C1 segment of cervical spinal cord (tissue), 14 donors: ENCODE results near the gene PRDM11.

Experiments used
- DNase-seq, 14 donors: peaks; one replicate each; lab custom pipeline; 2025; lab: John Stamatoyannopoulos, UW

Gene PRDM11

DNA sequence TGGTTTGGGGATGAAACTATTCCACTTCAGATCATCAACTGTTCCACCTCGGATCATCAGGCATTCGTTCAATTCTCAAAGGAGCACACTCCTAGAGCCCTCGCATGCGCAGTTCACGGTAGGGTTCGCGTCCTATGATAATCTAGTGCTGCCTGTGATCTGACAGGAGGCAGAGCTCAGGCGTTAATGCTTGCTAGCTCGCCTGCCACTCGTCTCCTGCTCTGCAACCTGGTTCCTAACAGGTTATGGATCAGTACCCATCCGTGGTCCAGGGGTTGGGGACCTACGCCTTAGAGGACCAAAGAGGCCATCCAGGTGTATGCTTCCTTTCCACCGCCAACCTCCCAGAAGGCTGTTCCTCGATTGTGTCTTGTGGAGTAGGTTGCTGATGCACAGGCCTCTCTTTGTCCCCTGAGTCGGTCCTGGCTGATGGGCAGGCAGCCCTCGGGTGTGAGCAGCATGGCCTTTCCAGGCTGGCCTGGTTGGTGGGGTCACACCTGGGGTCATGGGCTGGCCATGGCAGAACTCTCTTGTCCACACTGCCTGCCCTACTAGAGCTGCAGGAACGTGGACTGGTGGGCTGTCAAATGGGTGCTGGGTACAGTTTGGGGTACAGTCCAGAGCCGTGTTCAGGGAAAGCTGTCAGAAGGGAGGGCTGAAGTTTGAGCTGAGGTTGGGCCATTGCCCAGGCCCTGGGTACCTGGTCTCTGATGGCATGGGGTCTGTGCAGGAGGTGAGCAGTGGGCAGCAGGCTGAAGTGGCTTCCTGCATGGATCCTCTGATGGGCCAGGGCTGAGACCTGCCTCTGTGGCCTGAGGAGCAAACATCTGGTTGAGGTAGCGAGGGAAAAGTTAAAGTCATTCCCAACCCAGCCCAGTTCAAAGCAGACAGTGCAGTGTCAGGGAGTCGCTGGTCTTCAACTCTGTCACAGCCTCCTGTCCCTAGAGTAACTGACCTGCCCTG lies 11.1 kb downstream of the PRDM11 start:
- no peak for DNase-seq

DNA sequence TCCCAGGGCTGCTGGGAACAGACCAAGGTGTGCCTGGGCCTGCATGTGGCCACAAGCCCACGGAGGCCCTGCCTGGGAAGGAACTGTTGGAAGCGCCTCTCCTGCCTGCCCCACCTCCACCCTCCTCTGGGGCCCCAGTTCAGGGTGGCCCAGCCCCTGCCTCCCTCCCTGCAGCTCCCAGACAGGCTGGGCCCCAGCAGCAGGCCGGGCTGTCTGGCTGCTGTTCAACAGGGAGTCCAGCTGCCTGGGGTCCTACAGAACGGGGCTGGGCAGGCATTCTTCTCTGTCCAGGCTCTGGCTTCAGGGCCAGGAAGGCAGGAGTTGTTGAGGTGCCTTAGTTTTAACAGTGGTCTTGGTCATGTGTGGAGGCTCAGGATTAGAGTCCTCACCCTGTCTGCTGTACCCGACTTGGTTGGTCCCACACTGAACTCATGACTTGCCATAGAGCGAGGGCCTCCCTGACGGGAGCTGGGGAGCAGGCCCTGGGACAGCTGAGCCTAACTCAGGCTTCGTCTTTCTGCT lies 11.8 kb downstream of the PRDM11 start:
- DNase-seq: peak in 1 of 14 donors; percentile 36

DNA sequence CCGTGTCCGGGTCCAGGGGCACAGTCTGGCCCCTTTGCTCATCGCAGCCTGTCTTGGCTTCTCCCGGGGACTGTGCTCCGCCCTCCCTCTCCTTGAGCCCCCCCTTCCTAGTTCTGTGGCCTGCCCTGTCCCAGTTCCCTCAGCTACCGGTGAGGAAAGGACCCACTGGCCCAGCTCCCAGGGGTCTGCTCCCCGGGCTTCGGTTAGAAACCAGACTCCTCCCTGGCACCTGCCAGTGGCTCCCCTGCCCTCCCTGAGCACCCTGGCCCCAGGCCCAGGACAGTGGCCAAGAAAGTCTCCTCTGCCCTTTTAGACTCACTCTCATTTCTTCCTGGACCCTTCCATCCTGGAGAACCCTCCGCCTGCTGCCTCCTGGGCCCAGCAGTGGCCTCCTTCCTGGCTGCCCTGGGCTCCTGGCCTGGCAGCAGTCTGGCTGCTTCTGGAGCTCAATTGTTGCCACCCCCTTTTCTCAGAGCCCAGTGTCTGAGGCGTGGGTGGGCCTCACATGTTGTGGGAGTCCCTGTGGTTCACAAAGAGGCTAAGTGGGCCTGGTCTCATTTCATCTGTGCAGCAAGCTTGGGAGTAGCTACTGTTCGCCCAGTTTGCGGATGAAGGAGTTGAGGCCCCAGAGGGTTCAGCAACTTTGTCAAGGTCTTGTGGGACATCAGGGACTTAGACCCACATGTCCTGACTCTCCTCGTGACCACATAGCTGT lies 12.6 kb downstream of the PRDM11 start:
- peak in 2 of 14 donors; percentile 37 to 56 for DNase-seq

DNA sequence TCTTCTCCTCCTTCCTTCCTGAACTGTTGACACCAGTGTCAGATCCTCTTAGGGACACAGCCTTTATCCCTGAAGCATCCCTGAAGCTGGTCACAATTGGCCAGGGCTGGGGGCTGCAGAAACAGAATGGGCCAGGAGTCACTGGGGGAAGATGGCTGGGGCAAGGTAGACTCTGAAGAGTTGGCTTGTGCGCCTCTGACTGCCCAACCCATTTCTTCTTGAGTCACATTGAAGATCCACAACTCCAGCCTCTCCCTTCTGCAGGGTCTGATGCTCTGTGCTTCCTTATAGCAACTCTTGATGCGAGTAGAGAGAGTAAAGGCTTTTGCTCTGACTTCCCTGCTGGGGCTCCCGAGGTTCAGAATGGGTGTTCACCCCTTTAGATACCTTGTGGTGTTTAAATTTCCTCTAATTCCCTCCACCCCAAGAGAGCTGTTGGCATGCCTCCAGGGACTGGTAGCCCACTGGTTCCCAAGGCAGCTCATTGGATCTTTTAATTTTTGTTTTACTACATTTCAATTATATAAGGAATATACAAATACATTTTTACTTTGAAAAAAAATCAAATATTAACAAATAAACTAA lies 13.4 kb downstream of the PRDM11 start:
- no peak for DNase-seq

DNA sequence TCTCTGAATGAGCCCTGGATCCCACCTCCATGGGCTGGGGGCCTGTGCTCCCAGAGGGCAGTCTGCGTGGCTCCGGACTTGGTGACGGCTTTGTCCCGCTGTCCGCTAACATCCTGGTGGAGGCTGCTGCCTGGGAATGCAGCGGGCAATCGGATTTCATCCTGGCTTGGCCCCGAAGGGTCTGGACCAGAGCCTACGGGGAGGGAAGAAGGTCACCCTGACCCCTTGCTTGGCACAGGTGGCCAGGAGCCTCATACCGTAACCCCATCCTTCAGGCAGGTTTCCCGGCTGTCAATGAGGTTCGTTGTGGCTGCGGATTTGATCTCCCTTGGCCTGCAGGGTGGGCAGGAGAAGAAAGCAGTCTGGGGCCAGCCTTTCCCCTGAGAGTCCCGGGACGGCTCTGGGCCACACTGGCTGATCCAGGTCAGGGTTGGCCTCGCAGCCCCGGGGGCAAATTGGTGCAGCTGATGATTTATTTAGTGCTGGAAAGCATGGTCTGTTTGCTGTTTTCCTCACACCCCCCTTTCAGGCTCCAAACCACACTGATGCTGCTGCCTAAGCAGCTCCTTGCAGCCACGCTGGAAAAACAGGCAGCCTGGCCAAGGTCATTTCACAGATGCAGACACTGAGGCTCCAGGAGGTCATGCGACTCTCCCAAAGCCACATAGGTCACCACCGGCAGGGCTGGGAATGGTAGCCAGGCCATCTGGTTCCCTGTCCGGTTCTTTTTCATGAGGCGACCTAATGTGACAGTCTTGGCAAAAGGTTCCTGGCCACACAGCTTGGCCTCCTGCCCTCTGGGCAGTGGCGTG lies 15.0 kb downstream of the PRDM11 start:
- DNase-seq: peak in 9 of 14 donors; percentile 22 to 90 (median 47)

DNA sequence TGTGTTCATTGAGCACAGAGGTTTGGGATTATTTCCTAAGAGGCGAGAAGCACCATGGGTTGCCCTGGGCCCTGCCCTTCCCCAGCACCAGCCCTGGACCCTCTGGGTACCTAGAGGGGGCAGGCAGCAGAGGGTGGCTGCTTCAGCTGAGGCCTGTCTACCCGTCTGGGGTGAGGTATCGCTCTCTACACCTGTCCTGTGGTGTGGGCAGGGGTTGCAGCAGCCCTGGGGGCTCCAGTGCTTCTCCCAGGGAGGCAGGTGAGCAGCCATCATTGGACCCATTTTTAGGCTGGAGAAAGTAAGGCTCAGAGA lies 15.6 kb downstream of the PRDM11 start:
- DNase-seq: no peak

DNA sequence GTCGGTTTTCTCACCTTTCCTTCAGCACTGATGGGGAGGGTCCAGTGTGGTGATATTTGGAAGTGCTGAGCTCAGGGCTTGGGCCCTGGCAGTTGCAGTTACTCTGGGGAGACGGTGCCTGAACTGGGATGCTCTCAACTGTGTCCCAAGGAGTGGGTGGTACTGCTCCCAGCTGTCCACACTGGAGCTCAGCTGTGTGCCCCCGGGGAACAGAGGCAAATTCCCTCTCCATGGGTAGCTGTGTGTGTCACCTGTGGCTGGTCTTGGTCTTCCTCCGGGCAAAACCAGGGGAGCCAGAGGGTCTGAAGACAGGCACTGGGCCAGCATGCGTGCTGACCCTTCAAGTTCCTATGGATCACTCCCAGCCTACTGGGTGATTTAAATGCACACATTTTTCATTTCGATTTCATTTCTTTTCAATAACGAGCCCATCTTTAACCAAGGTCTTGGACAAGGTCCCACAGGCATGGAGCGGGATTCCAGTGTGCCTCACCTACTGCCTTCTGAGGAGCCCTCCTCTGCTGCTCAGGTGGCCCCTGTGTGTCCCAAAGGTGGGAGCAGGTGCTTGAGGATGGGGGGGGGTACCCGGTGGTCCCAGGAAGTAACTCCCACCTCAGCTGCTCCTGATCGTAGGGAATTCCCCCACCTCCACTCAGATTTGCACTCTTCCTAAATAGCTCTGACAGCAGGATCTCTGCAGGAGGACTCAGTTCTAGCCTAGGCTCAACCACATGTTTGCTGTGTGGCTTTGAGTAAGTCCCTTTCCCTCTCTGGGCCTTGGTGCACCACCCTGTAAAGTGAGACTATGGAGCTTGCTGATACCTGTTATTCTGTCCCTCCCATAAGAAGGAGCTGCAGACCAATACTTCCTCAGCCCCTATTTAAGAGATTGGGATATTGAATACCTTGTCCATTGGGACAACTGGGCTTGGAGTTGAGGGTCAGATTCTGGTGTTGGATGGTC lies 16.8 kb downstream of the PRDM11 start:
- DNase-seq: no peak

DNA sequence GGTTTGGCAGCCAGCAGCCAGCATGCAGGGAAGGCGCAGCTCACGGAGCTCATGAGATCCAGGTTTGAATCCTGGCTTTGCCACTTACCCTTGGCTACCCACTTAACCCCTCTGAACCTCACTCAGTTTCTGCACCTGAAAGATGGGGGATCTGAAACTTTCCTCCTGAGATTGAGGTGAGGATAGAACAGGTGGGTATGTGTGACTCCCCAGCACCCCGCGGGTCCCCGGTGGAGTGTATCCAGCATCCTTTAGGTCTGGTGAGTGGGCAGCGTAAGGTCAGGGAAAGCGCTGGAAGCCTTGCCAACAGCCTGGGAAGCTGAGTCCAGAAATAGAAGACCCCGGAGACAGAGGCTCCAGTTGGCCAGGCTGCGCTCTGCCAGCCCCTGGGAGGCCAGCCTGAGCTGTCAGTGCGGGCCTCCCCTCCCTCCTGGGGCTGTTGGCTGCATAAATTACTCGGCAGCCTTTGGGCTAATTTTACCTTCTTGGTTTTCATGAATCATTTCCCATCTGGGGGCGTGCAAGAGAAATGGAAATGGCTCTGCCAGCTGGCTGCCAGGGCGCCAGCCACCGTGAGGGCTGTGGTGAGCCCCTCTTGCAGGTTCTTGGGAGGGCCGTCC lies 17.6 kb downstream of the PRDM11 start:
- peak in 2 of 14 donors; percentile 47 to 60 for DNase-seq

DNA sequence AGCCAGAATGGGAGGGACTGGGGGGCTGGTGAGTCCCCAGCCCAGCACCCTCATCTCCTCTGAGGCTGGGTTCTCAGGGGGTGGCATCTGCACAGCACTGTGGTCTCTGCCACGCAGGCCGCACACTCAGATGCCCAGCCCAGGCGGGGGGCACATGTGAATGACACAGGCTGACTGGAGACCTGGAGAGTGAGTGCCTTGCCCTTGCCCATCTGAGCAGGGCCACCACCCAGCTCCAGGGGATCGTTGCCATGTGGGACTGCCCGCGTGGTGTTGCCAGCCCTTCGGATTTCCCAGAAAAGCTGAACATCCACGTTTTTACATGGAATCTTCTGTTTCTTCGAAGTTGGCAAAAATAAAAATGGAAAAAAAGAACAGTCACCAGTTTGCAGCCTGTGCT lies 18.9 kb downstream of the PRDM11 start:
- DNase-seq: no peak

DNA sequence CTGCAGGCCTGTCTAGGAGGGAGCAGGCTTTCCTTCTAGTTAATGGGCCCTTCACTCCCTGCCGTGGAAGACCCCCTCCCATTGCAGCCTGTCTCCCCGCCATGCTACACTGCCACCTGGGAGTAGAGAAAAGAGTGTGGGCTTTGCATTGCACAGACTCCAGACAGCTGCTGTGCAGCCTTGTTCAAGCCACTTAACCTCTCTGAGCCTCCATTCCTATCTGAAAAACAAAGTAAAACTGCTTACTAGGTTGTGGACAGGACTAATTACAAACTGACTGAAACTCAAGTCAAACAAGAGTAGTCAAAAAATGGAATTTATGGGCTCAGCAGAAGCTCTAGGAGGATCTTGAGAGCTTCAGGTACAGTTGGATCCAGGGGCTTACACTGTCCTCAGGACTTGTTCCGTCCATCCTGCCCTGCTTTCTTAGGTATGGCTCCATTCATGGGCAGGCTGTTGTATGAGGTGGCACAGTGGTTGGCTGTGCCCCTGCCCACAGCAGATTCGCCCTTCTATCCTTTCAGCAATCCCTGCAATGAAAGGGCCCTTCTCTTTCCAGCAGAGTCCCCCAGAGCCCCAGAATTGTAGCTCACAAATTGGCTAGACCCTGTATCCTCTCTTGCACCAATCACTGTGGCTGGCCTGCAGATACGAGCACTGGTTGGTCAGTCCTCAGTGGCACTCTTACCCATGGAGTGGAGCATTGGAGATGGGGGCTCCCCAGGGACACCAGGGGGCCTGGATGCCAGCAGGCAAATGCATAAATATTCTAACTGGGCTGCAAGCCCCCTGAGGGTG lies 19.6 kb downstream of the PRDM11 start:
- DNase-seq: no peak

DNA sequence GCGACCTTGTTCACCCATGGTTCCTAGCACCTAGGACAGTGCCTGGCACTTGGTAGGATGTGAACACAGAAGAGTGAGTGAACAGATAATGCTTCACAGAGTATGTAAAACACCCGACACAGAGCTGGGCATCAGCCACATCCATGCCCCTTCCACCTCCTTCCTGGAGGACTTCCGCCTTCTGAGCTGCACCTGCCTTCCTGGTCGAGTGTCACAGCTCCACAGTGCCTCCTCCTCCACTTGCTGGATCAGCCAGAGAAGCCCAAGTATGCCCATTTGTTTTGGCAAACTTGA lies 20.1 kb downstream of the PRDM11 start:
- DNase-seq: no peak

DNA sequence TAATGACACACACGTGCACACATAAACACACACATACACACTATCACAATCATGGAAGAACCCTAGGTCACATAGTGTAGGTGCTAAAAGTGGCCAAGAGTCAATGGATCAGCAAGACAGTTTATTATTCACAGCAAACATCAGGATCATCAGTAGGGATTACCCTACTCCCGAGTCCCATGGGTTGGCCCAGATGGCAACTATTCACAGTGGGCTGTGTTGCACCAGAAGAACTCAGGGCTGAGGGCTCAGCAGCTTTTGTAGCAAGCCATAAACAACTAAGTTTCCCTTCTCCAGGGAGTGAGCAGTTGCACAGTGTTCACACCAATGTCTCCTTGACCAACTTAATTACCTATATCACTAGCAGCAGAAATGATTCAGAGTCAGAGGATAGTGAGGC lies 20.8 kb downstream of the PRDM11 start:
- no peak for DNase-seq

DNA sequence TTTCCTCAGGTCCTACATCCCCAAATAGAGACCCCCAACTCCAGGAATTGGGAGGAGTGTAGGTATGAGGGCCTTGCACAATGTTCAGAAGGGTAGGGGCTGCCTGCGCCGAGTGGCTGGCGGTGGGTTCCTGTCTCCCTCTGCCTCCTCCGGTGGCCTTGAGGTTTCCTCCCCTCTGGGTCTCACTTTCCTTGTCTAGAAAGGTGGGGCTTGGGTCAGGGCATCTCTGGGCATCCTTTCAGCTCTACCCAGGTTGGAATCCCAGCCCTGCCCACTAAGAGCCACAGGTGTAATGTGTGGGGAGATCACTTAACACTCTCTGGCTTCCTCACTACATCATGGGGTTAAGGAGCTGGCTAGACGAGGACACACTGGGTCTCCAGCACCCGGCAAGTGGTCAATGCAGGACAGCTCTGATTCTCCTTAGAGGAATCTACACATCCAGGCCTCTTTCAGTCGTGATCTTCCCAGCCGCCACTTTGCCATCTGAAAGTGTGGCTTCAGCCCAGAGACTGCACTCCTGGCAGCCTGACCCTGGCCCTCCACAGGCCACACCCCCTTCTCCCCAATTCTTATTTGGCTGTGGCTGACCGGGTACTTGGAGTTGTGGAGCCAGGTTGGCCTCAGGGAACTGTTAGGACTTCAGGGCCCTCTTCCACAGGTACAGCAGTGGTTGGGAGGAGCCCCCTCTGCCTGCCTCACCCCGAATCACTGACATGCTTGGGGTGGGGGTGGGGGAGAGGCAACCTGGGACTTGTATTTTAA lies 22.1 kb downstream of the PRDM11 start:
- DNase-seq: no peak

DNA sequence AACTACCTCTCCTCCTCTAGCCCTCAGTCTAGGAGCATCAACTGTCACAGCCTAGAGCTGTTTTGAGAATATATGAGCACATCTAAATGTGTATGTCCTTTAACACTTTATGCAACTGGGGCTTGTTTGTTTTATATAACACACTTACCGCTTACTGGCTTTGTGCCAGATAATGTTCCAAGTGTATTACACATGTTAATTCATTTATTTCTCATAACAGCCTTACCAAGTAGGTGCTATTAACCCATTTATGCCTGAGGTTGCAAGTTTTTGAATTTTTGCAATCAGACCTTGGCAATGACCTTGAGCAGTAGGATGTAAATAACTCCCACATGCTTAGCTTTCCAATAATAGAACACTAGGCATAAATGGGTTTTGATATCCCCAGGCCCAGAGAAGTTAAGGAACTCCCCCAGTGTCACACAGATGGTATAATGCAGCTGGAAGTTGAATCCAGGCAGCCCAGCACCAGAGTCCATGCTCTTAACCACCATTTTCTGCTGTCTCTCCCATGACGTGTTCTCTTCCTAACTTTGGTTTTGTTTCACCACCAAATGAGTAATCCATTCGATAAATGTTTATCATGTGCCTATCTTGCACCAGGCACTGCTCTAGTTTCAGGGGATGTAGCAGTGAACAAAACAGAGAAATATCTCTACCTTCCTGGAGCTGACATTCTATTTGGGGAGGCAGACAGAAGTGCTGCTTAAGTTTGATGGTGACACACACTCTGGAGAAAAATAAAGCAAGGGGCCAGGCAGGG lies 23.1 kb downstream of the PRDM11 start:
- no peak for DNase-seq

DNA sequence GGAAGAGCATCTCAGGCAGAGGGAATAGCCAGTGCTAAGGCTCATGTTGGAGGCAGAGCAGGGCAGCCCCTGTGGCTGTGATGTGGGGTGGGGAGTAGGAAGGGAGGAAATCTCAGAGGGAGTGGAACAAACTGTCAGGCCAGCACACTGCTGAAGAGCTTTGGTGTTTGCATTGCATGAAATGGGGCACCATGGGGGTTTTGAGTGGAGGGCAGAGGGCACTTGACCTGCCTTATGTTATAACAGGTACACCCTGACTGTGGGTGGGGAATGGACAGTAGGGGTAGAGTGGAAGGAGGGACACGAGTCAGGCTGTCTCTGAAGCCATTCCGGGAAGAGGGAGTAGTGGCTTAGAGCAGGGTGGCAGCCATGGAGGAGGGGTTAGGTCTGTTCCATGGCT lies 24.0 kb downstream of the PRDM11 start:
- DNase-seq: no peak

DNA sequence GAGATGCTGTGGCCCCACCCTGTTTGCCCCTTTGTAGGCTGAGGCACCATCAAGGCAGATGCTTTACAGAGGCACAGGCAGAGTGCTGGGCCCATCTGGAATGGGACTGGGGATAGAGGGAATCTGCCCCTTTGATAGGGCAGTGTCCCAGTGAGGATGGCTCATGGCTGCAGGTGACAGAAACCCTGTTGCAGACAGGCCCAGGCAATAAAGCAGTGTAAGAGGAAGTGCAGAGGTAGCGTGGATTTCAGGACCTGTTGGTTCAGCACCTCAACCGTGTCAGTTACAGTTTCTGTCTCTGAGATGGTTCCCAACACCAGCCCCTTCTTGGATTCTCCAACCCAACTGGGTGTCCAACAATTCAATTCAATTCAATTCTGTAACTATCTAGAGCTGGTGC lies 25.1 kb downstream of the PRDM11 start:
- DNase-seq: no peak

DNA sequence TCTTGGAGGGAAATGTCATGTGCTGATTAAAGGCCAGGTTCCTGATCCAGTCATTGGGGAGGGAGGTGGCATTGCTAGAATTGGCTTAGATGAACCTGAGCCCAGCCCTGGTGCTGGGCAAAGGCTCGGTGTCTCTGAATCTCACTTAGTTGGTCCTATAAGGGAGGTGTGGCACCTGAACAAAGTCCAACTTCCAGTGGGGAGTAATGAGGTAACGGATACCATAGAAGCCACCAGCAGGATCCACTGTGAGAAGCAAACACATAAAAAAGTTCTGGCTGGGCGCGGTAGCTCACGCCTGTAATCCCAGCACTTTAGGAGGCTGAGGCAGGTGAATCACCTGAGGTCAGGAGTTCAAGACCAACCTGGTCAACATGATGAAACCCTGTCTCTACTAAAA lies 26.6 kb downstream of the PRDM11 start:
- no peak for DNase-seq
